B cell (primary cell): Measurements from ENCODE around the gene CCNG2. TPM values are rescaled to one million over a fixed set of nuclear protein-coding genes. Genes with fewer than 3 reads are reported as not detected.

ENCODE experiments used
- ATAC-seq: fragments of 200-7000 bp; cut with Tn5 transposase; one replicate; pipeline ENCODE4 v1.10.0; 2021; ENCODE audit warnings: low read depth, mild to moderate bottlenecking, moderate number of reproducible peaks, moderate library complexity
- CTCF ChIA-PET: fragments of 350-600 bp; sonication (Branson Sonifier 250); formaldehyde crosslinking; loops from one replicate; lab custom pipeline; 2021; ENCODE audit warnings: antibody characterized with exemption, inconsistent platforms; lab: Charles Lee
- POLR2A ChIA-PET: fragments of 350-600 bp; sonication (Branson Sonifier 250); formaldehyde crosslinking; loops from one replicate; lab custom pipeline; 2021; ENCODE audit warnings: antibody characterized with exemption; lab: Charles Lee
- DNase-seq: peaks from one replicate; pipeline ENCODE4 v3.0.0; 2013
- H2AFZ ChIP-seq: 2 replicates; pipeline ENCODE4 v1.6.1; 2012; ENCODE audit warnings: mild to moderate bottlenecking, low read depth, low read length; ENCODE audit not compliant: insufficient read depth, poor library complexity, severe bottlenecking
- H3K27ac ChIP-seq, 2 donors: 1 replicate in 1 of 2; 2 replicates in 1 of 2; pipeline ENCODE4 v1.5.1; 2012 to 2013; ENCODE audit warnings: low read length in 2 of 2, mild to moderate bottlenecking in 2 of 2, moderate library complexity in 1 of 2
- H3K27me3 ChIP-seq, 4 experiments: fragments of 200-600 bp in 1 of 4; sonication (generic) in 1 of 4; replicated peaks in 1 of 4; 1 replicate in 2 of 4; 2 replicates in 2 of 4; pipeline versions ENCODE4 v1.6.1 to v1.7.0; 2013 to 2016; ENCODE audit warnings: low read length in 3 of 4, mild to moderate bottlenecking in 2 of 4, mixed read lengths in 1 of 4, moderate library complexity in 1 of 4; ENCODE audit not compliant: insufficient read depth in 4 of 4, control insufficient read depth in 3 of 4; ENCODE audit errors: control extremely low read depth in 1 of 4
- H3K36me3 ChIP-seq, 2 experiments: replicated peaks in 1 of 2; 1 replicate in 1 of 2; 2 replicates in 1 of 2; pipeline versions ENCODE4 v1.6.1 to v1.7.1; 2013; ENCODE audit warnings: low read length in 1 of 2; ENCODE audit not compliant: insufficient read depth in 2 of 2, control insufficient read depth in 1 of 2; ENCODE audit errors: control extremely low read depth in 1 of 2, extremely low read depth in 1 of 2
- H3K4me1 ChIP-seq, 2 donors: fragments of 200-600 bp in 1 of 2; sonication (generic) in 1 of 2; 1 replicate in 1 of 2; 2 replicates in 1 of 2; pipeline versions ENCODE4 v1.5.1 to v1.6.1; 2013 to 2017; ENCODE audit warnings: low read length in 2 of 2; ENCODE audit not compliant: control insufficient read depth in 2 of 2, insufficient read depth in 2 of 2
- H3K4me2 ChIP-seq: replicated peaks from 2 replicates; pipeline ENCODE3; 2012; ENCODE audit warnings: mild to moderate bottlenecking, low read depth, low read length; ENCODE audit not compliant: poor library complexity, severe bottlenecking
- H3K4me3 ChIP-seq, 5 experiments: fragments of 200-600 bp in 1 of 5; sonication (generic) in 1 of 5; 1 replicate in 3 of 5; 2 replicates in 2 of 5; pipeline versions ENCODE4 v1.5.1 to v1.7.0; 2011 to 2016; ENCODE audit warnings: low read length in 4 of 5, mild to moderate bottlenecking in 4 of 5, low read depth in 2 of 5, control low read depth in 1 of 5, moderate library complexity in 1 of 5; ENCODE audit not compliant: insufficient read depth in 1 of 5; ENCODE audit errors: control extremely low read depth in 1 of 5, extremely low read depth in 1 of 5
- H3K79me2 ChIP-seq: fragments of 200-600 bp; sonication (generic); one replicate; pipeline ENCODE4 v1.6.0; 2016; ENCODE audit warnings: low read length; ENCODE audit not compliant: control insufficient read depth, insufficient read depth
- H3K9ac ChIP-seq: fragments of 200-600 bp; sonication (generic); 2 replicates; pipeline ENCODE4 v1.6.1; 2017; ENCODE audit warnings: mild to moderate bottlenecking, low read length, moderate library complexity
- H3K9me3 ChIP-seq, 3 donors: one replicate each; pipeline versions ENCODE4 v1.6.1 to v1.7.1; 2013; ENCODE audit warnings: low read length in 2 of 3; ENCODE audit not compliant: control insufficient read depth in 2 of 3, insufficient read depth in 1 of 3; ENCODE audit errors: control extremely low read depth in 1 of 3
- H4K20me1 ChIP-seq: 2 replicates; pipeline ENCODE4 v1.6.0; 2012; ENCODE audit warnings: mild to moderate bottlenecking, low read length; ENCODE audit not compliant: insufficient read depth, control insufficient read depth, poor library complexity, severe bottlenecking
- H3K27ac Mint-ChIP-seq: one replicate; pipeline ENCODE4 v1.8.0; 2021; ENCODE audit warnings: mixed read lengths
- H3K27me3 Mint-ChIP-seq: one replicate; pipeline ENCODE4 v1.8.0; 2021; ENCODE audit warnings: mixed read lengths
- H3K4me1 Mint-ChIP-seq: one replicate; pipeline ENCODE4 v1.8.0; 2021; ENCODE audit warnings: mixed read lengths
- H3K4me3 Mint-ChIP-seq: one replicate; pipeline ENCODE4 v1.8.0; 2021; ENCODE audit warnings: mixed read lengths
- H3K9me3 Mint-ChIP-seq: one replicate; pipeline ENCODE4 v1.8.0; 2022; ENCODE audit warnings: mixed read lengths; ENCODE audit not compliant: insufficient read depth
- CTCF ChIP-seq: fragments of 200-600 bp; IDR thresholded peaks from one replicate; pipeline ENCODE4 v1.8.0; 2022; ENCODE audit warnings: antibody characterized with exemption, mild to moderate bottlenecking
- EZH2 ChIP-seq: IDR thresholded peaks from 2 replicates; pipeline ENCODE4 v1.6.1; 2012; ENCODE audit warnings: borderline replicate concordance, low read depth, mild to moderate bottlenecking, moderate library complexity, low read length; ENCODE audit not compliant: insufficient read depth, poor library complexity, severe bottlenecking
- WGBS: methylation state at CpG from one replicate; pipeline ENCODE4 v1.1.5; 2013; ENCODE audit warnings: missing lambda C conversion rate; ENCODE audit not compliant: insufficient coverage; 5-methylcytosine and 5-hydroxymethylcytosine counted together
- intact Hi-C: fragments of 100-400 bp; cut with micrococcal nuclease; formaldehyde crosslinking; loops from one replicate; pipeline ENCODE4 v1.10.0; 2022
- polyA plus RNA-seq: library from polyadenylated mRNA; depleted of rRNA; stranded (reverse); fragments of >200 nt; gene quantifications from 2 replicates; pipeline ENCODE4 v1.2.3, GENCODE V29; 2012
- total RNA-seq, 2 donors: library from RNA; stranded (reverse); fragments of 120-200 nt in 1 of 2; gene quantifications; 1 replicate in 1 of 2; 2 replicates in 1 of 2; pipeline versions ENCODE4 v1.2.3 to v1.2.4, GENCODE V29; 2013 to 2022

CCNG2 gene
- total and polyA plus RNA-seq, 2 donors (not counting 1 experiment from before 2014, with no cell fraction given) = 39.9 to 71.9 TPM

- Mint-ChIP-seq H3K27ac (no peak overlapping the region), H3K9me3 (no peaks in the 10 kb centered on the region), H3K27me3 (no peaks in the 10 kb centered on the region), H3K4me1 (peaks cover 7% of the 10 kb centered on the region), H3K4me3 (no peak overlapping the region)
- no peaks in the 10 kb centered on the region for H3K79me2 ChIP-seq
- intact Hi-C loops = no loop called here
- H3K9ac ChIP-seq = no peak overlapping the region
- DNase-seq = no peak
- ChIA-PET CTCF (interaction anchor here (1.4 to 1.8 kb wide), 2 partner anchors 92 to 96 kb away, joined by 3 to 6 read pairs; no protein-coding TSS in a partner anchor), POLR2A (no interaction called here)
- H3K36me3 ChIP-seq = no peaks in the 10 kb centered on the region
- H3K9me3 ChIP-seq = no peaks in the 10 kb centered on the region
- H3K4me1 ChIP-seq = no peaks in the 10 kb centered on the region
- no peak for ATAC-seq
- no peak overlapping the region for H2AFZ ChIP-seq
- H3K4me2 ChIP-seq = no peak overlapping the region
- no peaks in the 10 kb centered on the region for H3K27me3 ChIP-seq
- WGBS = 100% methylated on average over 1 of the region's 1 CpG
- no peaks in the 10 kb centered on the region for H4K20me1 ChIP-seq
- no peak overlapping the region for H3K27ac ChIP-seq
- no peak overlapping the region for H3K4me3 ChIP-seq
- no peak for TF ChIP-seq CTCF
- no peak for TF ChIP-seq EZH2
Observed at GRCh38 chr4:77110730-77111129, 46.3 kb upstream of the CCNG2 start.

- H3K27me3 ChIP-seq = no peaks in the 10 kb centered on the region
- DNase-seq = no peak
- Mint-ChIP-seq H3K27ac (no peak overlapping the region), H3K4me1 (no peaks in the 10 kb centered on the region), H3K4me3 (no peak overlapping the region), H3K27me3 (no peaks in the 10 kb centered on the region), H3K9me3 (no peaks in the 10 kb centered on the region)
- no peak overlapping the region for H3K9ac ChIP-seq
- H3K4me3 ChIP-seq = no peak overlapping the region
- H3K27ac ChIP-seq = no peak overlapping the region
- no peaks in the 10 kb centered on the region for H3K79me2 ChIP-seq
- TF ChIP-seq CTCF (no peak), EZH2 (no peak)
- no peaks in the 10 kb centered on the region for H3K4me1 ChIP-seq
- H3K9me3 ChIP-seq = no peaks in the 10 kb centered on the region
- WGBS = 97% methylated on average over 25 of the region's 29 CpGs
- no peaks in the 10 kb centered on the region for H4K20me1 ChIP-seq
- H2AFZ ChIP-seq = no peak overlapping the region
- ChIA-PET POLR2A (no interaction called here), CTCF (no interaction called here)
- intact Hi-C loops = no loop called here
- H3K36me3 ChIP-seq = no peaks in the 10 kb centered on the region
- ATAC-seq = no peak
- no peak overlapping the region for H3K4me2 ChIP-seq
Observed at GRCh38 chr4:77113069-77113468, 43.9 kb upstream of the CCNG2 start.
